Esophagus muscularis mucosa (tissue), 4 donors: ENCODE measurements around the gene RAB9B.

ENCODE experiments used
- EP300 ChIP-seq: sonication (generic); formaldehyde crosslinking; IDR thresholded peaks from one replicate; pipeline ENCODE4 v1.6.1; 2017; ENCODE audit warnings: antibody characterized with exemption
- POLR2A ChIP-seq: fragments of 450-650 bp; IDR thresholded peaks from one replicate; pipeline ENCODE4 v1.6.1; 2017; ENCODE audit warnings: antibody characterized with exemption, moderate library complexity, mild to moderate bottlenecking, low read depth
- POLR2AphosphoS5 ChIP-seq, 2 donors: sonication (generic); formaldehyde crosslinking; IDR thresholded peaks; one replicate each; pipeline ENCODE4 v1.6.1; 2017; ENCODE audit warnings: antibody characterized with exemption in 2 of 2
- TF ChIP-seq, protein P1 (sequence below), 3 experiments: fragments of 200-600 bp in 2 of 3; fragments of 450-650 bp in 1 of 3; sonication (generic) in 2 of 3; IDR thresholded peaks; one replicate each; pipeline ENCODE4 v1.5.1; 2017 to 2019; ENCODE audit warnings: antibody characterized with exemption in 3 of 3, mild to moderate bottlenecking in 2 of 3, moderate library complexity in 1 of 3

DNA sequence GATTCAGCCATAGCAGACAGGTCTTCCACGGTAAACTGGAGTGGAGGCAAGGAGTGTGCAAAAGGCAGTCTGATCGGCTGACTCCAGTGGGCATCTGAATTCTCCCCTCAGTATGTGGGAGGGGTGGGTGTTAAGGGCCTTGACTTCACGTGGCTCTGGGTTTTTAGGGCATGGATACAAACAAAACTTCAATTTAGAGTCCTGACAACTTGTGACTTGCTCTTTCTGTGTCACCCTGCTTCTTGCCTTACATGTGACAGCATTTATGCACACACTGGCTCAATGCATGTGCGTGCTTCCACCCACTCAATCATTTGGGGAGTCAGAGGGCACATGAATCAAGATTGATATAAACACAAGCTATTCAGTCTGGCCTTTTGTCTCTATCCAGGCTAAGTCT lies 37.9 kb downstream of the RAB9B start:
- TF ChIP-seq, protein P1, sequence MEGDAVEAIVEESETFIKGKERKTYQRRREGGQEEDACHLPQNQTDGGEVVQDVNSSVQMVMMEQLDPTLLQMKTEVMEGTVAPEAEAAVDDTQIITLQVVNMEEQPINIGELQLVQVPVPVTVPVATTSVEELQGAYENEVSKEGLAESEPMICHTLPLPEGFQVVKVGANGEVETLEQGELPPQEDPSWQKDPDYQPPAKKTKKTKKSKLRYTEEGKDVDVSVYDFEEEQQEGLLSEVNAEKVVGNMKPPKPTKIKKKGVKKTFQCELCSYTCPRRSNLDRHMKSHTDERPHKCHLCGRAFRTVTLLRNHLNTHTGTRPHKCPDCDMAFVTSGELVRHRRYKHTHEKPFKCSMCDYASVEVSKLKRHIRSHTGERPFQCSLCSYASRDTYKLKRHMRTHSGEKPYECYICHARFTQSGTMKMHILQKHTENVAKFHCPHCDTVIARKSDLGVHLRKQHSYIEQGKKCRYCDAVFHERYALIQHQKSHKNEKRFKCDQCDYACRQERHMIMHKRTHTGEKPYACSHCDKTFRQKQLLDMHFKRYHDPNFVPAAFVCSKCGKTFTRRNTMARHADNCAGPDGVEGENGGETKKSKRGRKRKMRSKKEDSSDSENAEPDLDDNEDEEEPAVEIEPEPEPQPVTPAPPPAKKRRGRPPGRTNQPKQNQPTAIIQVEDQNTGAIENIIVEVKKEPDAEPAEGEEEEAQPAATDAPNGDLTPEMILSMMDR (IDR thresholded peaks at IDR 0.05): no peak
- TF ChIP-seq POLR2A: no peak
- TF ChIP-seq POLR2AphosphoS5 (IDR thresholded peaks at IDR 0.05): no peak
- no peak for TF ChIP-seq EP300
